Choroid plexus epithelial cell (primary cell): Measurements from ENCODE around the gene RALGAPA1.

ENCODE experiments used
- DNase-seq: peaks from one replicate; pipeline ENCODE4 v3.0.0-alpha.2; 2010; ENCODE audit warnings: low read depth
- H3K4me3 ChIP-seq: 2 replicates; pipeline ENCODE4 v1.5.1; 2011; ENCODE audit warnings: low read depth, mild to moderate bottlenecking, control low read depth, low read length, moderate library complexity
- TF ChIP-seq, protein P1 (sequence below): conservative IDR thresholded peaks from 2 replicates; pipeline ENCODE4 v1.5.1; 2011; ENCODE audit warnings: low read depth, mild to moderate bottlenecking, control low read depth, inconsistent platforms, low read length, moderate library complexity

The RALGAPA1 gene

DNA sequence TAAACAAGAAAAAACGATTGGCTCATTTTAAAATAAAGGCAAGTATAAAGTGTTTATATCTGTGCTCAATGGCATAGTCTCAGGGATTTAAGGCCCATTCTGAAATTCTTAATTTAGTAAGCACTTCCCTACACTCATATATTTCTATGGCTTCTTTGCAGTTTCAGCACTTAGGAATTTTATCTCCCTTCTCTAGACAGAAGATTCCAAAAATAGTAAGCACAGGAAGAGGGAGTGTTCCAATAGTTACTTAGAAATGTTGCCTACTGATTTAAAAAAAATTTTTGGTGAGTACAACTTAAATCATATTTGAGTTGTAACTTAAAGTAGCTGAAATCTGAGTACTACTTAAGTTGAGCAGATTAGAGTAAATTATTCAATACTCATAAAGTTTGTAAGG lies 255.3 kb downstream of the RALGAPA1 start:
- TF ChIP-seq, protein P1, sequence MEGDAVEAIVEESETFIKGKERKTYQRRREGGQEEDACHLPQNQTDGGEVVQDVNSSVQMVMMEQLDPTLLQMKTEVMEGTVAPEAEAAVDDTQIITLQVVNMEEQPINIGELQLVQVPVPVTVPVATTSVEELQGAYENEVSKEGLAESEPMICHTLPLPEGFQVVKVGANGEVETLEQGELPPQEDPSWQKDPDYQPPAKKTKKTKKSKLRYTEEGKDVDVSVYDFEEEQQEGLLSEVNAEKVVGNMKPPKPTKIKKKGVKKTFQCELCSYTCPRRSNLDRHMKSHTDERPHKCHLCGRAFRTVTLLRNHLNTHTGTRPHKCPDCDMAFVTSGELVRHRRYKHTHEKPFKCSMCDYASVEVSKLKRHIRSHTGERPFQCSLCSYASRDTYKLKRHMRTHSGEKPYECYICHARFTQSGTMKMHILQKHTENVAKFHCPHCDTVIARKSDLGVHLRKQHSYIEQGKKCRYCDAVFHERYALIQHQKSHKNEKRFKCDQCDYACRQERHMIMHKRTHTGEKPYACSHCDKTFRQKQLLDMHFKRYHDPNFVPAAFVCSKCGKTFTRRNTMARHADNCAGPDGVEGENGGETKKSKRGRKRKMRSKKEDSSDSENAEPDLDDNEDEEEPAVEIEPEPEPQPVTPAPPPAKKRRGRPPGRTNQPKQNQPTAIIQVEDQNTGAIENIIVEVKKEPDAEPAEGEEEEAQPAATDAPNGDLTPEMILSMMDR = no peak
- no peak overlapping the region for H3K4me3 ChIP-seq
- DNase-seq = peak; percentile 51

DNA sequence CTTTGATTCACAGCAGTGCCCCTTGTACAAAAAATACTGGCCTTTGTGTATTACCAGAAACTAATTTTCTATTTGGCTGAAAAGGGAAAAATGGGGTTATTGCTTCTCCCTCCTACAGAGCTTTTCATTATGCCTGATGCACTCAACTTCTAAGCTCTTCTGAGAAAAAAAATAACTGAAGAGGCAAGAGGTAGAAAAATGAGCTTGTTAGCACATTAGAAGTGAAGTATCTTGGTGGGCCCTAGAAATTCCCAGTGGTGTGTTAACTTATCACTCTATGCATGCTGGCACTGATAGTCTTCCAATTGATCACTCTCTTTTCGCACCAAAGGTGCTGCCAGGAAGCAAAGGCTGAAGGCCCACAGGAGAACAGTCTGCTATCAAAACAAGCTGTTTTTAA lies 258.0 kb downstream of the RALGAPA1 start:
- DNase-seq = no peak
- no peak overlapping the region for H3K4me3 ChIP-seq
- TF ChIP-seq, protein P1 = no peak

DNA sequence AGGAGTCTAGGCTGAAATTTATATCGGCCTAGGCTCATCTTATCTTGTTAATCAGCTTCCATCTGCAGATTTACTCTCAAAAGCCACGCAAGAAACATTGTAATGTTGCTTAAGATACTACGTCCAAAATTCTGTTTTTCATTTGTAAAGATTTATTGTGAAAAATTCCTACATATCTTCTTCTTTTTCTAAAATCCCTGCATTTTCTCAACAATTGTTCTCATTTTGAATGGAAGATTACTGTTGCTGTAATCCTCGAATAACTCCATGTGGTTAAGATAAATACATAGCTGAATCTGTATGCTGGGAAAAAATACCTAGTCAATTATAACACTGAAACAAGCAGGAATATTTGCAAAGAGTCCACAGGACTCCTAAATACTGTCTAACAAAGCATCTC lies 259.5 kb downstream of the RALGAPA1 start:
- TF ChIP-seq, protein P1 = no peak
- H3K4me3 ChIP-seq = no peak overlapping the region
- no peak for DNase-seq

DNA sequence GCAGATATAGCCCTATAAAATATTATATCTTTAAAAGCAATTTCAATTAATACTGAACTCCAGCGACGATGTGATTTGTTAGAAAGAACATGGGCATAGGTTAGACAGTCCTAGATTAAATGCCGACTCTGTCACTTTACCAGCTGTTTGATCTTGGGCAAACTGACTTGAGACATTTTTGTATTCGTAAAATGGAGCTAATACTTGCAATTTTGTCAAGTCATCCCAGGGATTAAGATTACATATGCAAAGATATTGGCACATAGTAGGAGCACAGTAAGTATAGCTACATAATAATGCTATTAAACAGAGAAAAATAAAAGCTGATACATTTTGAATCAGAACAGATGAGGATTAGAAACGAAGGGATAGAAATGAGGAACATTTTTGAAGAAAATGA lies 266.1 kb downstream of the RALGAPA1 start:
- no peak for DNase-seq
- TF ChIP-seq, protein P1 = no peak
- H3K4me3 ChIP-seq = no peak overlapping the region

DNA sequence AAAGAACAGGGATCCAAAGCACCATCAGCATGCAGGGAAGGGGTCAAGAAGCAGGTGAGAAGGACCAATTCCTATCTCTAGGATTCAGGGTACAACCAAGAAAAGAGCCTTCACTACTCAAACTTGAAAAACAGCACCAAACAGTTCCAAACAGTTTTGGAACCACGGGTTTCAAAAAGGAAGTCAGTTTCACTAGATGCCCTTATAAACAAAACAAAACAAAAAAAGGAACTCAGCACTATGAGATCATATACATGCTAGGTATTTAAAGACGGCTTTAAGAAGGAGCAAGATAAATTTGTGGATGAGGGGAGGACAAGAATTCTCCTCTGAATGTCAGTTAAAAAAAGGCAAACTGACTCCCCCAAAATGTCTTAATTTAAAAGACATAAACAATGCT lies 269.1 kb downstream of the RALGAPA1 start:
- TF ChIP-seq, protein P1 = no peak
- no peak for DNase-seq

DNA sequence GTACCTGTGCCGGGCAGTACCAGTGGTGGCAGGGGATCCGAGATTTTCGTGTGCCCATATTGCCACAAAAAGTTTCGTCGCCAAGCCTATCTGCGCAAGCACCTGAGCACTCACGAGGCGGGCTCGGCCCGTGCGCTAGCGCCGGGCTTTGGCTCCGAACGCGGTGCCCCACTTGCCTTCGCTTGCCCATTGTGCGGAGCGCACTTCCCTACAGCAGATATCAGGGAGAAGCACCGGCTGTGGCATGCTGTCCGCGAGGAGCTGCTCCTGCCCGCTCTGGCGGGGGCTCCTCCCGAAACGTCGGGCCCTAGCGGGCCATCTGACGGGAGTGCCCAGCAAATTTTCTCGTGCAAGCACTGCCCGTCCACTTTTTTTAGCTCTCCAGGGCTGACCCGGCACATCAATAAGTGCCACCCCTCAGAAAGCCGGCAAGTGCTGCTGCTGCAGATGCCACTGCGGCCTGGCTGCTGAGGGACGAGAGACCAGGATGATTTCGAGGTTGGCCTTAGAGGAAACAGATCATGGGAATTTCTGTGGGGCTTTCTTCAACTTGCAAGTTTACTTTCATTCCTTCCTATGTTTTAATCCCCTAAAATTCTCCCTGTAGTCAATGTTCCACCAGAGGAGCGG lies 273.5 kb downstream of the RALGAPA1 start:
- no peak for DNase-seq
- TF ChIP-seq, protein P1 = no peak
- peak overlapping the region; percentile 36 for H3K4me3 ChIP-seq

More for the DNA sequence above, 269.1 kb downstream of the RALGAPA1 start:
- no peak overlapping the region for H3K4me3 ChIP-seq

DNA sequence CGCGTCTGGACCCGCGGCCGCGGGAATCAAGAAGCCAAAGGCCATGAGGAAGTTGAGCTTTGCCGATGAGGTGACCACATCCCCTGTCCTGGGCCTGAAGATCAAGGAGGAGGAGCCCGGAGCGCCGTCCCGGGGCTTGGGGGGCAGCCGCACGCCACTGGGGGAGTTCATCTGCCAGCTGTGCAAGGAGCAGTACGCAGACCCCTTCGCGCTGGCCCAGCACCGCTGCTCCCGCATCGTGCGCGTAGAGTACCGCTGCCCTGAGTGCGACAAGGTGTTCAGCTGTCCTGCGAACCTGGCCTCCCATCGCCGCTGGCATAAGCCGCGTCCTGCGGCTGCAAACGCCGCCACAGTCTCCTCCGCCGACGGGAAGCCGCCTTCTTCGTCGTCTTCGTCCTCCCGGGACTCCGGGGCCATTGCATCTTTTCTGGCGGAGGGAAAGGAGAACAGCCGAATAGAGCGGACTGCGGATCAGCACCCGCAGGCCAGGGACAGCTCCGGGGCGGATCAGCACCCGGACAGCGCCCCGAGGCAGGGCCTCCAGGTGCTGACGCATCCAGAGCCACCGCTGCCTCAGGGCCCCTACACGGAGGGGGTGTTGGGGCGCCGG lies 274.1 kb downstream of the RALGAPA1 start:
- TF ChIP-seq, protein P1 = no peak
- peak; percentile 75 for DNase-seq
- peak overlapping the region; percentile 36 for H3K4me3 ChIP-seq
